Mucosa of descending colon (tissue), 3 donors: ENCODE measurements around the gene CNDP2. TPM values are rescaled to one million over a fixed set of nuclear protein-coding genes. Genes with fewer than 3 reads are reported as not detected.
A peak's percentile ranks its signal among the peaks of the same experiment; 100 is the strongest.

Experiments used
- ATAC-seq: fragments of 200-7000 bp; cut with Tn5 transposase; one replicate; pipeline ENCODE4 v1.9.1; 2020; ENCODE audit warnings: mild to moderate bottlenecking, moderate library complexity
- DNase-seq, 3 donors: peaks; one replicate each; pipeline ENCODE4 v3.0.0-alpha.2; 2020
- H3K36me3 ChIP-seq: fragments of 200-600 bp; one replicate; pipeline ENCODE4 v1.8.0; 2021; ENCODE audit warnings: low read depth, mild to moderate bottlenecking
- H3K4me1 ChIP-seq: fragments of 200-600 bp; one replicate; pipeline ENCODE4 v1.8.0; 2021; ENCODE audit warnings: low read depth, mild to moderate bottlenecking
- H3K4me3 ChIP-seq: fragments of 200-600 bp; one replicate; pipeline ENCODE4 v1.8.0; 2021; ENCODE audit warnings: mild to moderate bottlenecking
- H3K9me3 ChIP-seq: fragments of 200-600 bp; one replicate; pipeline ENCODE4 v1.8.0; 2021; ENCODE audit warnings: mild to moderate bottlenecking
- CTCF ChIP-seq: fragments of 200-600 bp; IDR thresholded peaks from one replicate; pipeline ENCODE4 v1.8.0; 2022; ENCODE audit warnings: antibody characterized with exemption, mild to moderate bottlenecking
- intact Hi-C, 2 donors: fragments of 100-400 bp; cut with DNase I in 1 of 2; cut with micrococcal nuclease in 1 of 2; formaldehyde crosslinking; loops; one replicate each; pipeline versions ENCODE4 v1.11.0 to v1.11.1; 2022; cut with DNase I, micrococcal nuclease
- total RNA-seq, 3 donors: library from RNA; stranded (reverse); fragmentation: NEBNext Ultra II Directional in 2 of 3; extraction: Animal tissue kit (Norgen Biotek cat#: 25700) in 2 of 3; gene quantifications; one replicate each; pipeline versions ENCODE4 v1.2.1 to v1.2.4, GENCODE V29; 2021 to 2023
- donor health status: DM: no; HTN: no; CAD: no; lungs with moderate emphysema.
- donor health status: DM: no; HTN: no; CAD: no.
- donor health status: DM: no; HTN: yes; CAD: no.

The CNDP2 gene
- total RNA-seq, 3 donors from 2014 or later, result 148 to 263 (median 244) TPM

GRCh38 chr18:74514860-74515495 is 18.8 kb downstream of the CNDP2 start:
- H3K4me3 ChIP-seq, result no peak overlapping the region
- DNase-seq (no peak), ATAC-seq (no peak)
- H3K36me3 ChIP-seq, result peaks cover 4% of the 10 kb centered on the region
- no peaks in the 10 kb centered on the region for H3K4me1 ChIP-seq
- TF ChIP-seq CTCF, result no peak
- H3K9me3 ChIP-seq, result no peaks in the 10 kb centered on the region
- intact Hi-C loops, result no loop called here

GRCh38 chr18:74515620-74516231 is 19.6 kb downstream of the CNDP2 start:
- ATAC-seq (no peak), DNase-seq (no peak)
- H3K4me3 ChIP-seq, result no peak overlapping the region
- H3K36me3 ChIP-seq, result no peaks in the 10 kb centered on the region
- intact Hi-C loops, result no loop called here
- H3K9me3 ChIP-seq, result no peaks in the 10 kb centered on the region
- no peaks in the 10 kb centered on the region for H3K4me1 ChIP-seq
- TF ChIP-seq CTCF, result no peak

- Histone ChIP-seq H3K9me3 (no peaks in the 10 kb centered on the region), H3K4me3 (no peak overlapping the region), H3K4me1 (no peaks in the 10 kb centered on the region), H3K36me3 (no peaks in the 10 kb centered on the region)
- ATAC-seq (no peak), DNase-seq (no peak)
- TF ChIP-seq CTCF, result no peak
- intact Hi-C loops, result no loop called here
Measured at GRCh38 chr18:74516271-74517235, 20.4 kb downstream of the CNDP2 start.

- DNase-seq (no peak), ATAC-seq (peak; percentile 73)
- Histone ChIP-seq H3K36me3 (no peaks in the 10 kb centered on the region), H3K9me3 (no peaks in the 10 kb centered on the region), H3K4me1 (no peaks in the 10 kb centered on the region), H3K4me3 (no peak overlapping the region)
- intact Hi-C loops, result no loop called here
- TF ChIP-seq CTCF, result no peak
Measured at GRCh38 chr18:74517236-74517630, 21.1 kb downstream of the CNDP2 start.

GRCh38 chr18:74518456-74519295 is 22.5 kb downstream of the CNDP2 start:
- intact Hi-C loops, result no loop called here
- Histone ChIP-seq H3K9me3 (no peaks in the 10 kb centered on the region), H3K36me3 (no peaks in the 10 kb centered on the region), H3K4me1 (no peaks in the 10 kb centered on the region), H3K4me3 (no peak overlapping the region)
- no peak for DNase-seq
- no peak for ATAC-seq
- no peak for TF ChIP-seq CTCF
